ENCODE results near the gene PKNOX2. TPM values are rescaled to one million over a fixed set of nuclear protein-coding genes. Genes with fewer than 3 reads are reported as not detected.

PKNOX2 gene
- total RNA-seq, 2 experiments from 2014 or later, result not detected

GRCh38 chr11:125314276-125315078 is 149.9 kb downstream of the PKNOX2 start:
- Mint-ChIP-seq H3K9me3 (no peaks in the 10 kb centered on the region), H3K4me1 (no peaks in the 10 kb centered on the region), H3K36me3 (no peaks in the 10 kb centered on the region), H3K4me3 (no peak overlapping the region), H3K27me3 (peaks cover 10% of the 10 kb centered on the region), H3K27ac (no peak overlapping the region)
- DNase-seq, result no peak

DNA sequence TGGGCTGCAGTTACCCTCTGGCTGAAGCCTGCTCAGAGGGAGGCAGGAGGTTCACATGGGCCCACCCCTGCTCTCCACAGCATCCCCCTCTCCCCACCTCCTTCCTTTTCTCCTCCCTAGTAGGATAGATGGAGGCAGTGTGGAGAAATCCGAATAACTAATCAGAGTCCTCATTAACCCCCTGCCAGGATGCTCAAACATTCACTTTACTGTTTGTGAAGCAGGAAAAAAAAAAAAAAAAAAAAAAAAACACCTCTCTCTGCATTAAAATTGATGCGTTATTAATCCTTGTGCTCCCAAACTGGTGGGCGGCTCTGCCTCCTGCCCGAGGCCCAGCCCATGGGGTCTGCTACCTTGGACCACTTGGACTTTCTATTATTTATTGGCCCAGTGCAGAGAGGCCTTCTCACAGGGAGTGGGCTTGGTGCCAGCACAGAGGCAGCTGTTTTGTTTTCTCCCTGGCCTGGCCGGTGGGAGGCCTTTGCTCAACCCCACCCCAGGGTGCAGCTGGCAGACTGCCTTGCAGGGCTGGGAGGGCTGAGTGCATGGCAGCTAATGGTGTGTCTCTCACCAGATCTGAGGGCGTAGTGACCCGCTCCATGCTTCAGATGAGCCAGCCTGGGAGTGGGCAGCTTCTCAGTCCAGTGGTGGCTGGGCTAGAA is 150.7 kb downstream of the PKNOX2 start:
- no peaks in the 10 kb centered on the region for H3K4me1 Mint-ChIP-seq
- H3K36me3 Mint-ChIP-seq, result no peaks in the 10 kb centered on the region
- no peak overlapping the region for H3K27ac Mint-ChIP-seq
- H3K4me3 Mint-ChIP-seq, result no peak overlapping the region
- no peak for DNase-seq
- H3K9me3 Mint-ChIP-seq, result no peaks in the 10 kb centered on the region
- H3K27me3 Mint-ChIP-seq, result peaks cover 11% of the 10 kb centered on the region

GRCh38 chr11:125317416-125317815 is 152.9 kb downstream of the PKNOX2 start:
- DNase-seq, result no peak
- Mint-ChIP-seq H3K4me3 (no peak overlapping the region), H3K27ac (no peak overlapping the region), H3K27me3 (peaks cover 14% of the 10 kb centered on the region), H3K4me1 (no peaks in the 10 kb centered on the region), H3K36me3 (no peaks in the 10 kb centered on the region), H3K9me3 (no peaks in the 10 kb centered on the region)

- Mint-ChIP-seq H3K27me3 (peaks cover 17% of the 10 kb centered on the region), H3K9me3 (no peaks in the 10 kb centered on the region), H3K27ac (no peak overlapping the region), H3K36me3 (no peaks in the 10 kb centered on the region), H3K4me1 (no peaks in the 10 kb centered on the region), H3K4me3 (no peak overlapping the region)
- no peak for DNase-seq
Measured at GRCh38 chr11:125319649-125320048, 155.1 kb downstream of the PKNOX2 start.

- DNase-seq, result no peak
- Mint-ChIP-seq H3K4me3 (no peak overlapping the region), H3K9me3 (no peaks in the 10 kb centered on the region), H3K27ac (no peak overlapping the region), H3K36me3 (no peaks in the 10 kb centered on the region), H3K4me1 (no peaks in the 10 kb centered on the region), H3K27me3 (peaks cover 17% of the 10 kb centered on the region)
Measured at GRCh38 chr11:125320347-125321076, 156.0 kb downstream of the PKNOX2 start.

DNA sequence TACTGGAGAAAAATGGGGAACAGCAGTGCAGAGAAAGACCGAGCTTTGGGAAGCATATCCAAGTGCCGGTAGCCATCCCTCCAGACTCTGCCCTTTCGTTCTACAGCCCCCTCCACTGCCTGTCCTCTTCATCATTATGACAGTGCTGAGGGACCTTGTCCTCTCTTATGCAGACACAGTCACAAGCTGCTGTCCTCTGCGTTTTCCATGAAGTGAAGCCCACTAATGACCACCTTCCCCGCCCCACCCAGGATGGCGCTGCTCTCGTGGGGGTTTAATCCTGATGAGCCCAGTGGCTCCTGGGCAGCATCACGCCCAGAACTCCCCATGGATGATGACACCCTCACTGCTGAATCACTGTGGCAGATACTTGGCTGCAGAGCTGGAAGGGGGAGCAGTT is 157.7 kb downstream of the PKNOX2 start:
- H3K9me3 Mint-ChIP-seq, result no peaks in the 10 kb centered on the region
- H3K36me3 Mint-ChIP-seq, result no peaks in the 10 kb centered on the region
- H3K4me3 Mint-ChIP-seq, result no peak overlapping the region
- no peaks in the 10 kb centered on the region for H3K4me1 Mint-ChIP-seq
- no peak for DNase-seq
- H3K27ac Mint-ChIP-seq, result no peak overlapping the region
- peaks cover 17% of the 10 kb centered on the region for H3K27me3 Mint-ChIP-seq

DNA sequence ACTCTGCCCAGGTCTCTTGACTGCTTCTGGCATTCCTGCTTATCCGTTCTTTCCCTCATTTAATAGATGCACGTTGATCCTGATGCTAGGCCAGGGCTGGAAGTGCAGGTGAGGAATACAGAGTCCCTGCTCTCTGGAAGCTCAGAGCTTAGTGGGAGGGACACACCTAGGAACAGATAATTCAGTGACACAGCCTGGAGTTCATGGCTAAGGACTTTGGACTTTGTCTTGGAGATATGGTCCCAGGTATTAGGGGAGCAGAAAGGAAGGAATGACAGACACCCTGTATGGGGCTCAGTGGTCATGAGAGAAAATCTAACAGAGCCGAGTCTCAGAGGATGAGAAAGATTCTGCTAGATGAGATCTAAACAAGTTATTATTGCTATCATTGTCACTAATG is 160.6 kb downstream of the PKNOX2 start:
- Mint-ChIP-seq H3K27me3 (peaks cover 17% of the 10 kb centered on the region), H3K9me3 (no peaks in the 10 kb centered on the region), H3K36me3 (no peaks in the 10 kb centered on the region), H3K4me3 (no peak overlapping the region), H3K4me1 (no peaks in the 10 kb centered on the region), H3K27ac (no peak overlapping the region)
- no peak for DNase-seq

DNA sequence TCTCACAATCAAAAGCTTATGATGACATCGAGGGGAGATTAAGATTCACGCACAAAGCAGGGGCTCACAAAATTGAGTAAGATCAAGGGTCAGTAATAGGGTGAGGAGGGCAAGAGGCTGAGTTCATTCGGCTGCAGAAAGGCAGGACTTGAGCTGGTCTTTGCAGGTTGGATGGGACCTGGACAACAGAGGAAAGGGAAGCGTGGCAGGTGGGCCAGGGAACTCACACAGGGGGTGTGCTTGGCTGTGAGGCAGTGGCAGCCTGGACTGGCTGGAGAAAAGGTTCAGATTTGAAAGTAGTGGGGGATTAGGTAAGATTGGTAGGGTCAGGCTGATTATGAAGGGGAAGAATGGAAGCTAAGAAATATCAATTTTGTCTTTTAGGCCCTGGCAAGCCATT is 161.6 kb downstream of the PKNOX2 start:
- no peak for DNase-seq
- no peaks in the 10 kb centered on the region for H3K36me3 Mint-ChIP-seq
- H3K4me3 Mint-ChIP-seq, result no peak overlapping the region
- H3K9me3 Mint-ChIP-seq, result no peaks in the 10 kb centered on the region
- no peak overlapping the region for H3K27ac Mint-ChIP-seq
- H3K27me3 Mint-ChIP-seq, result peaks cover 12% of the 10 kb centered on the region
- H3K4me1 Mint-ChIP-seq, result no peaks in the 10 kb centered on the region

GRCh38 chr11:125327518-125328224 is 163.1 kb downstream of the PKNOX2 start:
- Mint-ChIP-seq H3K4me1 (no peaks in the 10 kb centered on the region), H3K4me3 (no peak overlapping the region), H3K27me3 (peaks cover 7% of the 10 kb centered on the region), H3K9me3 (no peaks in the 10 kb centered on the region), H3K27ac (no peak overlapping the region), H3K36me3 (no peaks in the 10 kb centered on the region)
- no peak for DNase-seq

GRCh38 chr11:125328225-125328580 is 163.7 kb downstream of the PKNOX2 start:
- H3K36me3 Mint-ChIP-seq, result no peaks in the 10 kb centered on the region
- H3K27me3 Mint-ChIP-seq, result peaks cover 6% of the 10 kb centered on the region
- no peak overlapping the region for H3K4me3 Mint-ChIP-seq
- H3K4me1 Mint-ChIP-seq, result no peaks in the 10 kb centered on the region
- no peaks in the 10 kb centered on the region for H3K9me3 Mint-ChIP-seq
- no peak for DNase-seq
- no peak overlapping the region for H3K27ac Mint-ChIP-seq

- peaks cover 6% of the 10 kb centered on the region for H3K27me3 Mint-ChIP-seq
- H3K27ac Mint-ChIP-seq, result no peak overlapping the region
Measured at GRCh38 chr11:125329786-125330185, 165.2 kb downstream of the PKNOX2 start.

DNA sequence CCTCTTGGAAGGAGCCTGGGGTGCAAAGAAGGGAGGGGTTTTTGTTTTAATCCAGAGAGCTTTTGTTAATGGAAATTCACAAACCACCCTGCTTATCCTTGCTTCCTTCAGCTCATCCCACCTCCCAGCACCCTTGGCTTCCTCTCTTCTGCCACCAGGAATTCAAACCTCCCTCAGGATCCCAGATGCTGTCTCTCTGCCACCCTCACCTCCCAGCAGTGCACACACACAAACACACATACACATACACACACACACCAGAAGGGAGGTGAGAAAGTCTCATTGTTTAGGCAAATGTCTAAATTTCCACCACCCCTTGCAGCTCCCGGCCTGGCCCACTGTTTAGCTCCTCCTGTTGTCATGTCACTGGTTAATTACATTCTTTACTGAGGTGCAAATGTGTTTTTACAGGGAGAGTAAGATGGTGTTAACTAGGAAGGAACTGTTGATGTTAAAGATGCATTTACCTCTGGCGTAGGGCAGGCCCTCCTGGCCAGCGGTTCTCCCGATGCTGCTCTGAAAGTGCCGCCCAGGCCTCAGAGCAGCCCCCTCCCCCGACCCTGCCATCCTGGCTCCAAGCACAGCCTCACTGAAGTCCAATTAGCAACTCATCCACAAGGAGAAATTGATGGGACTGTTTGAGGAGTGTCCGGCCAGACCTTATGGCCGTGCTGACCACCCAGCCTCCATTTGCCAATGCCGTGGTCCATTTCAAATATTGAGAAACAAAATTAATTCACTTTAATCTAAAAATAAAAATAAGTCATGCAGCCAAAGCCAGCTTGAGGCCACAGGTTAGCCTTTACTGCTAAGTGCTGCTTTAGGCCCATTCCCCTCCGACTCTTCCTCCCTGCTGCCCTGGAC is 166.1 kb downstream of the PKNOX2 start:
- Mint-ChIP-seq H3K4me1 (no peaks in the 10 kb centered on the region), H3K36me3 (no peaks in the 10 kb centered on the region), H3K4me3 (no peak overlapping the region), H3K27ac (no peak overlapping the region), H3K9me3 (no peaks in the 10 kb centered on the region), H3K27me3 (peaks cover 6% of the 10 kb centered on the region)
- DNase-seq, result no peak

More at GRCh38 chr11:125329786-125330185, 165.2 kb downstream of the PKNOX2 start:
- H3K9me3 Mint-ChIP-seq, result no peaks in the 10 kb centered on the region
- no peak overlapping the region for H3K4me3 Mint-ChIP-seq
- H3K36me3 Mint-ChIP-seq, result no peaks in the 10 kb centered on the region
- no peaks in the 10 kb centered on the region for H3K4me1 Mint-ChIP-seq
- no peak for DNase-seq

GRCh38 chr11:125331357-125332035 is 166.9 kb downstream of the PKNOX2 start:
- H3K27ac Mint-ChIP-seq, result no peak overlapping the region
- H3K9me3 Mint-ChIP-seq, result no peaks in the 10 kb centered on the region
- H3K36me3 Mint-ChIP-seq, result no peaks in the 10 kb centered on the region
- no peak for DNase-seq
- H3K27me3 Mint-ChIP-seq, result peaks cover 6% of the 10 kb centered on the region
- no peak overlapping the region for H3K4me3 Mint-ChIP-seq
- no peaks in the 10 kb centered on the region for H3K4me1 Mint-ChIP-seq

DNA sequence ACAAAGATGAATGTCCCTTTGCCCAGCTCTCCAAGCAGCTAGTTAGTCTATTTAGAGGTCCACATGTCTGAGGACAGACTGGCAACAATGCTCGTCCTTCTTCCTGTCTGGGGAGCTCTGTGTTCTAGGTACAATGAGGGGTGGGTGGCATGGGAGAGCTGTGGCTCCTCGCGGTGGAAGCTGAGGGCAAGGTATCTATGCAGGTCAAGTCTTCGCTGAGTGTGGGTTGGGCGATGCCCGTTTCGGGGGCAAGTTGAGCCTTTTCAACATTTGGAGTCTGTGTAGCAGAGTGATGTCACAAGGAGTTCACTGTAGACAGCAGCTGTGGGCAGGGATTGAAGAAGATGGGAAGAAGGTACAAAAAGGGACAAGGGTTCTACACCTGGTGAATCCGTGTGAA is 168.3 kb downstream of the PKNOX2 start:
- peaks cover 6% of the 10 kb centered on the region for H3K27me3 Mint-ChIP-seq
- no peak overlapping the region for H3K27ac Mint-ChIP-seq
- H3K9me3 Mint-ChIP-seq, result no peaks in the 10 kb centered on the region
- no peaks in the 10 kb centered on the region for H3K36me3 Mint-ChIP-seq
- no peak overlapping the region for H3K4me3 Mint-ChIP-seq
- no peak for DNase-seq
- no peaks in the 10 kb centered on the region for H3K4me1 Mint-ChIP-seq

Data from activated naive CD8-positive, alpha-beta T cell treated with anti-CD3 and anti-CD28 coated beads for 36 hours (primary cell).